ENCODE data around the gene DCUN1D2. TPM values are rescaled to one million over a fixed set of nuclear protein-coding genes. Genes with fewer than 3 reads are reported as not detected.
A peak's percentile ranks its signal among the peaks of the same experiment; 100 is the strongest.
"Not testable (repeated sequence)": the region's sequence is repeated elsewhere in the genome, so short reads cannot be mapped to it uniquely, and the experiment has no call there.

Gene DCUN1D2
- total RNA-seq, 2 donors from 2014 or later = 12.2 to 14.5 TPM

- H3K4me1 ChIP-seq = peaks cover 56% of the 10 kb centered on the region
- no peaks in the 10 kb centered on the region for H3K9me3 ChIP-seq
- no peak overlapping the region for H3K4me3 ChIP-seq
- intact Hi-C loops (cut with DNase I) = no loop called here
- WGBS, 2 donors = 96 to 97% methylated on average over 29 of the region's 29 CpGs
- no peak for ATAC-seq
- no peaks in the 10 kb centered on the region for H3K27me3 ChIP-seq
- no peaks in the 10 kb centered on the region for H3K36me3 ChIP-seq (replicated peaks in 1 of 2; ENCODE audit: insufficient read depth in 1 of 2, low read depth in 2 of 2)
- no peak for DNase-seq
- TF ChIP-seq CTCF (IDR thresholded peaks at IDR 0.05) = no peak
- no peak for TF ChIP-seq POLR2A (IDR thresholded peaks at IDR 0.05)
- H3K27ac ChIP-seq = no peak overlapping the region
Observed at GRCh38 chr13:113441661-113442060, 48.9 kb downstream of the DCUN1D2 start.

DNA sequence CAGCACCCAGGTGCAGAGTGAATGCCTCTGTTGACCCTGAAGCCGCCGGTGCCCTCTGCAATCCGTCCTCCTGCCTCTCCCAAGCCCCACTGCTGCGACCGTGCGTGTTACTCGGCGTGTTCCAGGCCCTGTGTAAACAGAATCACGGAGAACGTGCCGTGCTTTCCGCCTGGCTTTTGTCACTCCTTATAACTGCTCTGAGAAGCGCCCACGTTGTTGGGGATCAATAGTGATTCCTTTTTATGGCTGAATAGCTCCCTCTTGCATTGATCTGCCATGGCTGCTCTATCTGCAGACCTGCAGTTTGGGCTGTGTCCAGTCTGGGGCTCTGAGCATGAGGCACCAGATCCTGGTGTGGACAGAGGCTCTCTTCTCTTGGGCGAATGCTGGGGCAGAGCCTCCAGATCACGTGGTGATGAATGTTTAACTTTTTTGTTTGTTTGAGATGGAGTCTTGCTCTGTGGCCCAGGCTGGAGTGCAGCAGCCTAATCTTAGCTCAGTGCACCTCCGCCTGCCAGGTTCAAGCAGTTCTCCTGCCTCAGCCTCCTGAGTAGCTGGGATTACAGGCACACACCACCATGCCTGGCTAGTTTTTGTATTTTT lies 53.0 kb downstream of the DCUN1D2 start:
- Histone ChIP-seq H3K4me1 (peaks cover 16% of the 10 kb centered on the region), H3K36me3 (replicated peaks in 1 of 2; ENCODE audit: insufficient read depth in 1 of 2, low read depth in 2 of 2) (no peaks in the 10 kb centered on the region), H3K4me3 (no peak overlapping the region), H3K9me3 (no peaks in the 10 kb centered on the region), H3K27me3 (no peaks in the 10 kb centered on the region), H3K27ac (no peak overlapping the region)
- peak; percentile 69 for ATAC-seq
- intact Hi-C loops (cut with DNase I) = no loop called here
- TF ChIP-seq POLR2A (IDR thresholded peaks at IDR 0.05) (no peak), CTCF (IDR thresholded peaks at IDR 0.05) (no peak)
- WGBS, 2 donors = 22 to 37% methylated on average over 7 to 17 of the region's 17 CpGs
- peak in 3 of 4 donors; percentile 18 to 44 (median 40) for DNase-seq

GRCh38 chr13:113436866-113437265 lies 53.6 kb downstream of the DCUN1D2 start:
- peaks cover 15% of the 10 kb centered on the region for H3K4me1 ChIP-seq
- 85% methylated on average over 13 of the region's 15 CpGs; no CpG with 5 or more reads in 1 of the 2 donors for WGBS, 2 donors
- H3K36me3 ChIP-seq (replicated peaks in 1 of 2; ENCODE audit: insufficient read depth in 1 of 2, low read depth in 2 of 2); H3K27me3 ChIP-seq; DNase-seq; H3K4me3 ChIP-seq; ATAC-seq; intact Hi-C loops (cut with DNase I); H3K27ac ChIP-seq; H3K9me3 ChIP-seq: not testable (repeated sequence)

GRCh38 chr13:113435907-113436306 lies 54.6 kb downstream of the DCUN1D2 start:
- H3K27me3 ChIP-seq; intact Hi-C loops (cut with DNase I); H3K4me3 ChIP-seq; H3K9me3 ChIP-seq; ATAC-seq; H3K36me3 ChIP-seq (replicated peaks in 1 of 2; ENCODE audit: insufficient read depth in 1 of 2, low read depth in 2 of 2); DNase-seq; H3K27ac ChIP-seq: not testable (repeated sequence)
- H3K4me1 ChIP-seq = peaks cover 15% of the 10 kb centered on the region
- WGBS, 2 donors = 91% methylated on average over 10 to 15 of the region's 15 CpGs

DNA sequence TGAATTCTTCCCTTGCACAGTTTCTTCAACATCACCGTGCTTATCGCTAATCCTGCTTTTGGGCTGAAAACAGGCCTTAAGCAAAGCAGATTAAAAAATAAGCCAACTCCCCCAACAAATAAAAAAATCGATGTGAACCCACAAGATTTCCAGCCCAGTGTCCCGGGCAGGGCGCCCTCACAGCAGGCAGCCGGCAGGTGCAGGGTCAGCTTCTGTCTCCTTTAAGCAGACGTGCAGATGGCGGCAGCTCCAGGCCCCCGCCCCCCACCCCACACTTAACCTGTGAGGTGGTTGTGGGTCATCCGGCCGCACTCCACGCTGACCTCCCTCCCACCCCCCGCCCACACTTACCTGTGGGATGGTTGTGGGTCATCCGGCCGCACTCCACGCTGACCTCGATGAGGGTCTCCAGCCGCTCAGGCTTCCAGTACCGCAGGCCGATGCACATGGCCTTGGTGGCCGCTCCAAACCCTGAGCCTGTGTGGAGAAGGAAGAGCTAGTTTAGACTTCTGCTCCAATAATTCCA lies 57.1 kb downstream of the DCUN1D2 start:
- no peaks in the 10 kb centered on the region for H3K27me3 ChIP-seq
- no peaks in the 10 kb centered on the region for H3K36me3 ChIP-seq (replicated peaks in 1 of 2; ENCODE audit: insufficient read depth in 1 of 2, low read depth in 2 of 2)
- TF ChIP-seq POLR2A (IDR thresholded peaks at IDR 0.05) = no peak
- no peak for TF ChIP-seq CTCF (IDR thresholded peaks at IDR 0.05)
- intact Hi-C loops (cut with DNase I) = no loop called here
- DNase-seq = no peak
- H3K27ac ChIP-seq = no peak overlapping the region
- H3K4me3 ChIP-seq = no peak overlapping the region
- H3K9me3 ChIP-seq = no peaks in the 10 kb centered on the region
- ATAC-seq = no peak
- WGBS, 2 donors = 91 to 97% methylated on average over 19 of the region's 21 CpGs
- H3K4me1 ChIP-seq = peaks cover 7% of the 10 kb centered on the region
